ENCODE measurements around the gene HNF1B. TPM values are rescaled to one million over a fixed set of nuclear protein-coding genes. Genes with fewer than 3 reads are reported as not detected.

HNF1B gene
- total RNA-seq, 1 donor from 2014 or later = not detected

DNA sequence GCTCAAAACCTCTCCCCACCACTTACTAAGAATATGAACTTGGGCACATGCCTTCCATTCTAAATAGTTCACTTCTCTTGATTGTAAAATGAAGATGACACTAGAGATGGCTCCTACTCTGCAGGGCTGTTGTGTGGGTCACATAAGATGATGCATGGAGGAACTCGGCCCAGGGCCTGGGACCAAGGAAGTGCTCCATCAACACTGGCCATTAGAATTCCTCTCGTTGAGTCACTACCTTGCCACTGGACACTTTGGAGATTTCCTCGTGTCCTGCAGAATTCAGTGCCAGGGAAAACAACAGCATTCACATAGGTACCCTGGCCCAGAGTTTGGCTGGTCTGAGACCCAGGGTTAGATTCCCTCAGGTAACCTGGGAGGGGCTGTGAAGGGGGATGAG, 18.6 kb downstream of the HNF1B start:
- Mint-ChIP-seq H3K27ac (ENCODE audit: unreplicated experiment) (no peak overlapping the region), H3K27me3 (ENCODE audit: low read depth) (peaks cover 47% of the 10 kb centered on the region), H3K36me3 (ENCODE audit: low read depth) (no peaks in the 10 kb centered on the region), H3K4me1 (peaks cover 26% of the 10 kb centered on the region), H3K9me3 (no peaks in the 10 kb centered on the region), H3K4me3 (no peak overlapping the region)
- TF ChIP-seq, protein P1, sequence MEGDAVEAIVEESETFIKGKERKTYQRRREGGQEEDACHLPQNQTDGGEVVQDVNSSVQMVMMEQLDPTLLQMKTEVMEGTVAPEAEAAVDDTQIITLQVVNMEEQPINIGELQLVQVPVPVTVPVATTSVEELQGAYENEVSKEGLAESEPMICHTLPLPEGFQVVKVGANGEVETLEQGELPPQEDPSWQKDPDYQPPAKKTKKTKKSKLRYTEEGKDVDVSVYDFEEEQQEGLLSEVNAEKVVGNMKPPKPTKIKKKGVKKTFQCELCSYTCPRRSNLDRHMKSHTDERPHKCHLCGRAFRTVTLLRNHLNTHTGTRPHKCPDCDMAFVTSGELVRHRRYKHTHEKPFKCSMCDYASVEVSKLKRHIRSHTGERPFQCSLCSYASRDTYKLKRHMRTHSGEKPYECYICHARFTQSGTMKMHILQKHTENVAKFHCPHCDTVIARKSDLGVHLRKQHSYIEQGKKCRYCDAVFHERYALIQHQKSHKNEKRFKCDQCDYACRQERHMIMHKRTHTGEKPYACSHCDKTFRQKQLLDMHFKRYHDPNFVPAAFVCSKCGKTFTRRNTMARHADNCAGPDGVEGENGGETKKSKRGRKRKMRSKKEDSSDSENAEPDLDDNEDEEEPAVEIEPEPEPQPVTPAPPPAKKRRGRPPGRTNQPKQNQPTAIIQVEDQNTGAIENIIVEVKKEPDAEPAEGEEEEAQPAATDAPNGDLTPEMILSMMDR (conservative IDR thresholded peaks at IDR 0.05) = no peak
- DNase-seq (ENCODE audit: low read depth, low spot score) = no peak

DNA sequence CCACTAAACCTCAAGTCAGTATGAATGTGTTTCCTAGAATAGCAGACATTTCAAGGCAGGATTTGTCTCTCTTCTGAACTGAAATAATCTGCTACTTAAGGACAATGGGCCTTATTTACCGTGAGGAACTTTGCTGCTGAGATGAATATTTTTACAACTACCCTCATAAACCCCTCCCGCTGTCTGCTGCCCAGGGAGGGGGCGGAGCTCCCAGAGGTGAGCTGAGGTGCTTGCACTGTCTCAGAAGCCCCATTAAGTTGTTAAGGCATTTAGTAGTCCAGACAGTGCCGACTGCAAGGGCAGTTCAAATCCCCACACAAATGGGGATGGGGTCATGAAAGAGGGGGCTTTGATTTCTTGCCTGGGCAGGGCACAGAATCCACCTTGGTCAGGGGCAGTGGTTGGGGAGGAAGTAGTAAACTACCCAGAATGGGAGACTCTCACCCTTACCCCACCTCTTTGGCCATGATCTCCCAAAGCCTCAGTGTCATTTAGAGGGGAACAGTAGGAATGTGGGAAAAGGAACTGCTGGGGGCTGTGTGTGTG, 19.2 kb downstream of the HNF1B start:
- Mint-ChIP-seq H3K27me3 (ENCODE audit: low read depth) (peaks cover 46% of the 10 kb centered on the region), H3K4me3 (no peak overlapping the region), H3K4me1 (peaks cover 26% of the 10 kb centered on the region), H3K36me3 (ENCODE audit: low read depth) (no peaks in the 10 kb centered on the region), H3K27ac (ENCODE audit: unreplicated experiment) (no peak overlapping the region), H3K9me3 (no peaks in the 10 kb centered on the region)
- TF ChIP-seq, protein P1 (conservative IDR thresholded peaks at IDR 0.05) = no peak
- DNase-seq (ENCODE audit: low read depth, low spot score) = no peak

DNA sequence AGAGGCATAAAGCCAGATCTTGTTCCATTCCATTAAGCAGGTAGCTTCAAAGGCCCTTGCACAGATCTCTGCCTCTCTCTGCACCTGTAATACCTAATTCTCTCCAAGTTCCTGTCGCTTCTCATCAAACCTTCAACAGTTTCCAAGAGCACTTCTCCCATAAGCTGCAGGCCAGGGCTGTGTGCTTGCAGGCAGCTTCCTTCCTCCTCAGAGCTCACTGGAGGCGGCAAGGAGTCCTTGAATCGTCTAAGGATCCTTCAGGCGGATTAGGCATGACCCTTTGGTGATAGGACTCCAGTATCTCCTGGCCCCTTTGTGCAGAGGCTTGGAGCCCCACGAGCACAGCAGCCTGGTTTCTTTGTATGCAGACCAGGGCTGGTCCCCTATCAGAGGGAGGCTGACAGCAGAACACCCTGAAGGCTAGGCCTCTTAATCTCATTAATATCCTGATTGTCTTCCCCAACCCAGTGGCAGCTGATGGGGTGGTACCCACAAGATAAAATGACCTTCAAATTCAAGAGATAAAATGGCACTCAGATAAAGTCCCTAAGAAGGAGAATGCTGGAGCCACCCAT, 19.8 kb downstream of the HNF1B start:
- TF ChIP-seq, protein P1 (conservative IDR thresholded peaks at IDR 0.05) = no peak
- peaks cover 24% of the 10 kb centered on the region for H3K4me1 Mint-ChIP-seq
- no peak overlapping the region for H3K4me3 Mint-ChIP-seq
- H3K27me3 Mint-ChIP-seq (ENCODE audit: low read depth) = peaks cover 43% of the 10 kb centered on the region
- H3K27ac Mint-ChIP-seq (ENCODE audit: unreplicated experiment) = no peak overlapping the region
- DNase-seq (ENCODE audit: low read depth, low spot score) = no peak
- H3K9me3 Mint-ChIP-seq = no peaks in the 10 kb centered on the region
- H3K36me3 Mint-ChIP-seq (ENCODE audit: low read depth) = no peaks in the 10 kb centered on the region

DNA sequence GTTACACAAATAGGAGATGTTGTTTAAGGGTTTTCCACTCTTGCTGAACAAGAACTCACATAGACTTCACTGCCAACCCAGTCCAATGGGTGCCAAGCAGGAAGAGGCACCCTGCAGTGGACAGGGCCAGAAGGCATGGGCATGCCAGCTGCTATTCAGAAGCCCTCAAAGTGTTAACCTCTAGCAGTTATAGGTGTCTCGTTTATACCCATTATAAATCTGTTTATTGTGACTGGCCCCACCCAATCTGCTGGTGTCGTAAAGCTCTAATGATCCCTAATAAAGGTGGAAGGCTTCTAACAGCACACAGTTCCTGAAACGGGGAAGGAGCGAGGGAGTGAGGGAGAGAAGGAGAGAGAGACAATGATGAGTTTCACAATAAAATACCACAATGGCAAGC, 23.9 kb downstream of the HNF1B start:
- TF ChIP-seq, protein P1 (conservative IDR thresholded peaks at IDR 0.05) = no peak
- Mint-ChIP-seq H3K4me1 (peaks cover 2% of the 10 kb centered on the region), H3K36me3 (ENCODE audit: low read depth) (no peaks in the 10 kb centered on the region), H3K27ac (ENCODE audit: unreplicated experiment) (no peak overlapping the region), H3K4me3 (no peak overlapping the region), H3K9me3 (no peaks in the 10 kb centered on the region), H3K27me3 (ENCODE audit: low read depth) (peaks cover 38% of the 10 kb centered on the region)
- DNase-seq (ENCODE audit: low read depth, low spot score) = no peak

DNA sequence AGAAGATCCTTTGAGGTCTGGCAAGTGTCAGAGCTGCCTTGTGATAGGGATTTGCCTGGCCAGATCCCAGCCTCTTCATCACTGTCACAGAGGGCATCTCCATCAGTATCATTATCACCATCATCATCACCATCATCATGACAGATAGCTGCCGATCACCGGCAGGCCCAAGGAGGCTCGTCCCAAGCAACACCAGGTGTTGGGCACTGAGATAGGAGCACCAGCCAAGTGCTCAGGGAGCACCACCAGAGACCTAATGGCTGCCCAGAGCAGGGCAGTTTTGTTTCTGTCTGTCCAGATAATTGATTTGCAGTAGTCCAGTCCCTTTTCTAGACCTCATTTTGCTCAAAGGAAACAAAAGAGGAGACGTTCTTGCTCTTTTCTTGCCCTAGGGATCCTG, 25.0 kb downstream of the HNF1B start:
- Mint-ChIP-seq H3K27ac (ENCODE audit: unreplicated experiment) (no peak overlapping the region), H3K27me3 (ENCODE audit: low read depth) (peaks cover 36% of the 10 kb centered on the region), H3K4me1 (no peaks in the 10 kb centered on the region), H3K4me3 (no peak overlapping the region), H3K36me3 (ENCODE audit: low read depth) (no peaks in the 10 kb centered on the region), H3K9me3 (no peaks in the 10 kb centered on the region)
- TF ChIP-seq, protein P1 (conservative IDR thresholded peaks at IDR 0.05) = no peak
- no peak for DNase-seq (ENCODE audit: low read depth, low spot score)
